Stimulated activated CD4-positive, alpha-beta T cell treated with anti-CD3 and anti-CD28 coated beads, Interleukin-15, amount 100 ng/mL, for 24 hours (primary cell): ENCODE data around the gene DAB1.

ENCODE experiments used
- DNase-seq: peaks from one replicate; pipeline ENCODE4 v3.0.0-alpha.2; 2020

The DAB1 gene

DNA sequence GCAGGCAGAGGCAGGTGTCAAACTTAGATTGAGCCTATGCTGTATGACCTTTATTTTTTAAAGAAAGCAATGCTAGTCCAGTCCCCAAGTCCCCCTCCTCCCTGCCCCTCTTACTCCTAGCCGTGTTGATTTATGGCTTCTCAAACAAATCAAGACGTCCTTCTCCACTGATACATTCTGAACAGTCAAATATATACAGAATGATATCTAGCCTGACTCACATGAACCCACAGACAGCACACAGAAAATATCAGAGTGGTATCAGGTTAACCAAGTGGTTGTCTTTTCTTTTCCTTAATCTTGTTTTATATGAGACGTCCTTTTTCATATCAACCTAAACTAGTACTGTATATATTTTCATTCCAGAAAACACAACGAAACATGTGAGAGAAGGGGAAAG lies 13.4 kb downstream of the DAB1 start:
- DNase-seq = no peak

DNA sequence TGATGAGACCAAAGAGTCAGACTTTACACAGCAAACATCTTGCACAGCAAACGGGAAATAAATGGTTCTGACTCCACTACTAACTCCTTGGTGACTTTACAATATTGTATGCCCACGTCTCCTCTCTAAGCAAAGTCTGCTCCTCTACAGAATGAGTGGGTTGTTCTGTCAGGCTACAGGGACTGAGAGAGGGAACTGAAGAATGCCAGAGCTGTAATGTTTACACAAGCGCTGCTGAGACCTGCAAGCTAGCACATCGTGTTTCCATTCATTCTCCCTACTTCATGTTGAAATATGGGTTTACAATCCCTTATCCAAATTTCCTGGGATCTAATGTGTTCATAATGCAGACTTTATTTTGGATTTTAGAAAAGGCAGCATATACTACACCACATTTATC lies 15.9 kb downstream of the DAB1 start:
- DNase-seq = no peak

DNA sequence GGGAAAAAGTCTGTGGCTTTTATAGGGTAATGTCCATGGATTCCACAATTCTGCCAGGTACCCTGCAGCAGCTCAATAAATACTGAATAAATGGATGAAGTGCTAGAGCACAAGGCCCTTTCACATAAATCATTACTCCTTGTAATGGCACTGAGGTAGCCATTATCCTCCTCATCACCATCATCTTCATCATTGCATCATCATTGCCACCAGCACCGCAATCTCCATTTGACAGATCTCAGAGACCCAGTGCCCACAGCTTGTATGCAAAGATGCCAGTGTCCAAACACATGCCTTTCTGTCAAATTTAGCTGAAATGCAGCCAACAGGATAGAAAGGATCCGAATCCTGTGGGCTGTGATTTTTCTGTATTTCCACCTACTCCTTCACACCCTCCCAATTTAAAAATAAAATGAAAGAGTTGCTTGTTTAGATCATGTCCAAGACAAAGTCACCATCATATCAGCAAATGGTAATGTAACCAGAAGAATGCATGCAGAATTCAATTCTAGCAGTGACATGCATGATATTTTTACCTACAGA lies 17.4 kb downstream of the DAB1 start:
- no peak for DNase-seq

DNA sequence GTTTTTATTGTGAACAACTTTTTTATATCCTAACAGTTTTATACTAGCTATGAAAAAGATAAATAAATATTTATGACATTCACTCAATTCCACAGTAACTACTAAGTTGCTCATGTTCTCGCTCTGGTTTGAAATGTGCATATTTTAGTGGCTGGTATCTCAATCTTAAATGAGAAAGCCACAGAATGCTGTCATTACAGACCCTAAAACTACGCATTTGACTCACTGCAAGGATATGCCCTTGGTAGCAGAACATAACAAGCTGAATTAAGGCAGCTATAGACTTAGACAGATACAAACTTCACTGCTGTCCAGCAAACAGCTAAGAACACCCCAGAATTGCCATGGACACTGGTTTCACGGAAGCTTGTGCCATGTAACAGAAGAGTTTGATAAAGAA lies 19.0 kb downstream of the DAB1 start:
- no peak for DNase-seq

DNA sequence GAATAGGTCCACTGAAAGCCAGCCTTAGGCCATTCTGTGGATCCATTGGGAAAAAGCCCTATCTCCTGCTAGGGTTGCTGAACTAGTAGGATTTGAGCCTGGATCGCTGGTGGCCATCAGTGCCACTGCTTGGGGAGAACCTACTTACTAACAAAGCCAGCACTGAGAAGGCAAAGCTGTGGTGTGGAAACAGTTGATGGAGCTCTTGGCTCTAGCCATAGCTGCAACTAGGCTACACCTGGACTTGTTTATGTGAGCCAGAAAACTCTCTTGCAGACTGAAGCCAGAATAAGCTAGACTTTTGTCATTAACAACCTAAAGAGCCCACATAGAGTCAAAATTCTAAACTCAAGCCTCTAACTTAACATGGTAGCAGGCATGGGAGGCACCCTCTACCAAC lies 20.7 kb downstream of the DAB1 start:
- no peak for DNase-seq

DNA sequence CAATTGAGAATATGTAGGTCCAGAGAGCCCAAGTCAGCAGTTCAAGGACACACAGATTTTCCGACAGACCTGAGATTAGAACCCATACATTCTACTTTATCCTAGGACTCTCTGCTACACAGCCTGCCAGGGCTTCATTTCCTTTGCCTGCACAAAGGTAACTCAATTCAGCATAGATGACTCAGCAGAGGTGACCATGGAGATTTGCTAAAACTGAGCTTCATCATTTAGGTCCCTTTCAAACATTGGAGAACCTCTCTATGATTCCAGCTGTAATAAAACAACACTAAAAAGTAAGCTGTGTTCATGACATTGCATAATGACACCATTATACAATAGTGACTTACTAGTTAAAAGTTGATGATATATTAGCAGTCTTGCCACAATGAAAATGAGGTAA lies 22.2 kb downstream of the DAB1 start:
- no peak for DNase-seq

DNA sequence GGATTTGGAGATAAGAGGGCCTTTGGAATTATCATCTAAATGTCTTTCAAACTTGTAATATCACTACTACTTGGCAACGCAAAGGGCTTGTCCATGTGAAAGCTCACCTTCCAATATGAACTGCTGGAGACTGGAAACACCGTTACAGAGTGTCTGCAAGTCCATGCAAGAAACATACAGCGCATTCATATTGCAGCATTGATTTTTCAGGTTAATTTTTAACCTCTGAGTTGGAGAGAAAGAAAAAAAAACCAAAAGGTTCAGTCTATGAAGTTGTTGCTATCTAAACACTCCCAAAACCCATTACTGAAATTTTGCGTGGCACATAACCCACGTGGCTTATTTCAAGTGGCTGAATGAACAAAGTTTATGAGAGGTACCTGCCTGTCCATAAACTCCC lies 23.8 kb downstream of the DAB1 start:
- no peak for DNase-seq

DNA sequence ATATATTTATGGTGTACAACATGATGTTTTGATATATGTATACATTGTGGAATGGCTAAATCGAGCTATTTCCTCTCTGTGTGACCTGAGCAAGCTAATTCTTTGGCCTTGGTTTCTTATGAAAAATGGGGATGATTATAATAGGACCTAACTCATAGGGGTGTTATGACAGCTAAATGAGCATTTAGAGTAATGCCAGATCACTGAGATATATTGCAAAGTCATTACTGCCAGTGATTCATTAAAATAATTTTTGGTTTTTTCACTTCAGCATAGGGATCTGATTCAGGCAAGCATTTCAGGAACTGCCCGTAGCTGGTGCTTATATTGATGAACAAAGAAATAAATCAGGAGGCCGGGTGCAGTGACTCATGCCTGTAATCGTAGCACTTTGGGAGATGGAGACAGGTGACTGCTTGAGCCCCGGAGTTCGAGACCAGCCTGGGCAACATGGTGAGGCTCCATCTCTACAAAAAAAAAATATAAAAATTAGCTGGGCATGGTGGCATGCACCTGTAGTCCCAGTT lies 30.7 kb downstream of the DAB1 start:
- no peak for DNase-seq

DNA sequence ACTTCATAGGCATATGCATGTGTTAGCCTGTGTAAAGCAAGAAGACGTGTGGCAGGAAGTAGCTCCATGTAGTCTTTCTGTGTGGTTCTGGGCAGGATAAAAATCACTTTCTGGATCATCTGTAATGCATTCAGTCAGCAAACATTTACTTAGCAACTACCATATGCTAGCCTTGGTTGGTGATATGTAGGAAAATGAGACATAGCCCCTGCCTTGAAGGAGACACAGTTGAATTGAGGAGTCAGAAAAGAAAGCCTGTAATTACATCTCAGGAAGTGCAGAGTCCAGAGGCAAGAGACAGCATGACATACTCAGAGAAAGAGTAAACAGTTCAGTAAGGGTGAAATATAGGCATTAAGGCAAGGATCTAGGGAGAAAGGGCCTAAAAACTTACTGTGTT lies 38.5 kb downstream of the DAB1 start:
- DNase-seq = no peak

DNA sequence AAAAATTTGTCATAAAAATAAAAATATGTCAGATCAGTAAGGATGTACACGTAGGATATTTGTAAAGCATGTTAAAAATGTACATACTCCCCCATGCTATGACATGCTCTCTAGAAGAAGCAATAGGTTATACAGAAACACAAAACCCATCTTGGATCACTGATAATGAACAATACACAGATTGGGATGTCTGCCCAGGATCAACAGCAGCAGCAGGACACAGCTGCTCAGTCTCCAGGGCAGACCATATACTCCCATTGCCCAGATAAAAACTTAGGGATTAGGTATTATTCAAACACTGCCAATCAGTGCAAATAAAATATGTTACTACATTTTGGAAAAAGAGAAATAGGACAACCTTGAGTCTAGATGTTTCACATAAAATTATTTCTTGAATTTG lies 39.0 kb downstream of the DAB1 start:
- no peak for DNase-seq

DNA sequence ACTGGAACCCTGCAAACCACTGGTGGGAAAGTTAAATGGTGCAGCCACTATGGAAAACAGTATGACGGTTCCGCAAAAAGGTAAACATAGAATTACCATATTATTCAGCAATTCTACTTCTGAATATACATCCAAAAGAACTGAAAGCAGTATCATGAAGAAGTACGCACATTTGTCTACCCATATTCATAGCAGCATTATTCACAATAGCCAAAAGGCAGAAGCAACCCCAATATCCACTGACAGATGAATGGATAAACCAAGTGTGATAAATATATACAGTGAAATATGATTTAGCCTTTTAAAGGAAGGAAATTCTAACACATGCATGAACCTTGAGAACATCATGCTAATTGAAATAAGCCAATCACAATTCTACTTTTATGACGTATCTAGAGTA lies 39.6 kb downstream of the DAB1 start:
- no peak for DNase-seq

DNA sequence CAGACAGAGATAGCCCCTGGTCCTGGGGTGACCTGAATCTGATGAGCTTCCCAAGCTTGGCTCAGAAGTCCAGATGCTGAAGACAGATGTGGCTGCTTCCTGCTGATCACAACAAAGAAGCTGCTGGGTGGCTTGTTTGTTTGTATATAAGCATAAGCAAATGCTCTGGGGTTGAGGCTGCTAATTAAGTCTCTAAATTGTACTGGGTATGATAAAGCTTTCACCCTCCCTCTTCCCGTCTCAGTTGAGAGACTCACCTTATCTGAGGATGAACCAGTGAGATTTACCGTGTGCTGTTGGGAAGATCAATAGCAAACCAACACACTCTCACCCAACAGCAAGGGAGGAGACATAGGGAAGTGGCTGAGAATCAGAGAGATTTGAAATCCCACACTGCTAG lies 42.0 kb downstream of the DAB1 start:
- DNase-seq = no peak

DNA sequence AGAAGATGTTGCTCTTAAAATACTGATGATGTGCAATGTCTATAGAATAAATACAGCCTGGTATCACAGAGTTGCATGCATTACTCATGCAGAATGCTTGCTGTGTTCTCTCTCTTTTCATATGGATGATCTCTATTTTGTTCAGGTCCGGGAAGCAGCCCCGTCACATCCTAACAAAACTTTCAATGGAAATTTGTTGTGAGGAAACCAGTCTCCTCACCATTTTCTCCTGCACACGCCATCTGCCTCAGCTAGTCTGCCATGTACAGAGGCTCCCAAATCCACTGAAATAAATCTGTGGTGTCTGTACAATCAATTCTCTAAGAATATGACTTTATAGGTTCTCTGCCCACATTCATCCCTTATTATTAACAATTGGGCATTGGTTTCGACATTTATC lies 42.4 kb downstream of the DAB1 start:
- DNase-seq = no peak

DNA sequence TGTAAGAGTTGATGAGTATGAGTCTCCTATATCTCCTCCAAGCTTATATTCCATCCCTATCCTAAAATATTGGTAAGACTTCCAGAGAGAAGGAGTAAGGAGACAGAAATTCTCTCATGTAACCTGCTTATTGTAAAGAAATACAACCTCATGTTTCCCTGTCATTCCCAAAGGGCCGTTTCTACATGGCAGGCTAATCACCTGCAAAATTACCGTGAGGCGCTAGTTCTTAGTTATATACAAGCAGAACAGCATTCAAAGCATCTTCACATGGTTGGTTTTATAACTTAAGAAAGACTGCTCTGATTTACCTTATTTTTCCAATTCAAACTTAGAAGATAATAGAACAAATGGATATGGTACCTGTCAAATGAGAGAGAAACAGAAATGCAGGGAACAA lies 42.9 kb downstream of the DAB1 start:
- no peak for DNase-seq

DNA sequence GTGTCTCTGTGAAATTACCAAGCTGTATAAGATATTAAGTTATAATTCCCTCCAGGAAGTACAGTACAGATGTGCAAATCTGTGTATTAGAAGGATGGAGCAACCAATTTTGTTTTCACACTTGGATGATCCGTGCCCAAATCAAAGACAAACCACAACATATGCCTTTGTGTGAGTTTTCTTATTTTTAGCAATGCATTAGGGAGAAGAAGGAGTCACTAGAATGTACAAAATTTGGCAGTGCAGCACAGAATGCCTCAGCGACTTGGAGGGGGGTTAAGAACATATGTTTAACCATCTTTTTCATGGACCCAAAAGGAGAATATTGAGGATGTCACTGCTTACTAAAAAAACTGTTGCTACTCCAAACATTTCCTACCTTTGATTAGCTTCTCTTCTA lies 45.3 kb downstream of the DAB1 start:
- no peak for DNase-seq

DNA sequence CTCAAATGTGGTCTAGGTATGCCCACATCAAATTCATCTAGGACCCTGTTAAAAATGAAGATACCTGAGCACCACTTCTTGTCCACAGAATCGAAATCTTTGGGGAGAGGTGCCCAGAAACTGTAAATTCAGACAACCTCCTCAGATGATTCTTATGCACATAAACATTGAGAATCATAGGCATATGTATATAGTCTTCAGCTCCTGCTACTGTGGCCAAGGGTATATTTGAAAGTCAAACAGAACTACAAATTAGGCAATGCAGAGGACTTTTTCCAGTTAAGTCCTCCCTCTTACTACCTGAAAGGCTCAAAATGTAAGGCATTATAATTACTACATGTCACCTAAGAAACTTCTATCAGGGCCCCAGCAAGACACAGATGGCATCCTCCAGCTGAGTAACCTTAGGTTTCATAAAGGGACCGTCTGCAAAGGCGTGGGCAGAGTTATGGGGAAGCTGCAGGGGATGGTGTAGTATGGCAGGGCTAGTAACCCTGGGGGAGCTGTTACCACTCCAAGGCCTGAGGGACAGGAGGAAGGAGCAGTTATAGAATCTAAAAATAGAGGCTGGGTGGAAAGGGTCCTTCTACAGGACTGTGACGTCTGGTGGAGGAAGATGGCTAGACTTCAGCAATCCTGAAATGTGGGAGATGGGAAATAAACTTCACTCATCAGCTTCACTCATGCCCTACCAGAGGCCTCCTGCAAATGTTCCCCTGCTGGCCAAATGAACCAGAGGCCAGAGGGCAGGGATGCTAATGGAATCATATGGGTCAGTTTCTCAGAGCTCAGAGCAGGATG lies 46.3 kb downstream of the DAB1 start:
- no peak for DNase-seq

DNA sequence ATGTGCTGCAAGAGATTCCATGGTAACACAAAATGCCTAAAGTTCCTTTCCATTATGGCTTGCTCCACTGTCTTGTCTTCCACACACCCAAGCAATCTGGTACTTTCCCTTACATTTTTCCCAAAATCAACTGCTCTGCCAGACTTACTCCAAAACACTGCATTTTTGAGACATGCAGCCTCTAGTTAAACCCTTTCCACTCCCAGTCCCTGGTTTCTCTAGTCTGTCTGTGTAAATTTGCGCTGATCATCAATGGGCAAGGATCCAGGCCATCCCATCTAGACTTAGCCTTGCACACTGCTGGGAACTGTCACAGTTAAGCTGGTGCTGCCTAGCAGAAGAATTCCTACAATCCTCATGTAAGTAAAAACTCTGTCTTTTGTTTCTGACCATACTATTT lies 47.8 kb downstream of the DAB1 start:
- no peak for DNase-seq

DNA sequence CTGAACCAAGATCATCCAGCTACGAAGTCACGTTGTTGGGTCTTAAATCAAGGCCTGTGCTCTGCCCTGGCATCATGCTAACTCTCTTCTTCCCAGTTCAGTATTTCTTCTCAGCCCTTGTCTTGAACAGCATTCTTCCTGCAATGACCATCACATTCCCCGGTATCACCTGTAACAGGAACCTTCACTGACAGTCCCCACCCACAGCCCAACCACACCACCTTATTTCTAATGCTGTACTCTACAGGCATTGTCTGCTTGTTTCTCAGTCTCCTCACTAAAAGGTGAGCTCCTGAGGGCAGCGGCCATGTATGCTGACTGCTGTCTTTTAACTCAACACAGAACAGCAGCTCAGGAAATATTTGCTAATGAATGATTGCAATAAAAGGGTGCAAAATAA lies 54.0 kb downstream of the DAB1 start:
- no peak for DNase-seq

DNA sequence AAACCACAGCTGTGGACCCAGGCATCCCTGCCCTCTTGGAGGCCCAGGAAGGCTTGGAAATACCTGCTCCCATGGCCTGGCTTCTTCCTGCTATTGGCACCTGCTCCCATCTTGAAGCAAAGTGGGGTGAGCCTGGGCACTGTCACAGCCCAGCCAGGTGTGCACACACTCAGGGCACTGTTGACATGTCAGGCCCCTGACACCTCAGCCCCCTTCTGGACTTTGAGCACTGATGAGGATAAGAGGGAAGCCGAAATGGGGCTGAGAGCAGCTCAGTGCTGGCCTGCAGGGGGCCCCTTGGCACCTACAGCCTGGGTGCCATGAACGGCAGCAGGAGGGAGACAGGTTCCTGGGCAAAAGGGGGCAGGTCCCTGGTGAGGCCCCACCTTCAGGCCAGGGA lies 55.9 kb downstream of the DAB1 start:
- no peak for DNase-seq

DNA sequence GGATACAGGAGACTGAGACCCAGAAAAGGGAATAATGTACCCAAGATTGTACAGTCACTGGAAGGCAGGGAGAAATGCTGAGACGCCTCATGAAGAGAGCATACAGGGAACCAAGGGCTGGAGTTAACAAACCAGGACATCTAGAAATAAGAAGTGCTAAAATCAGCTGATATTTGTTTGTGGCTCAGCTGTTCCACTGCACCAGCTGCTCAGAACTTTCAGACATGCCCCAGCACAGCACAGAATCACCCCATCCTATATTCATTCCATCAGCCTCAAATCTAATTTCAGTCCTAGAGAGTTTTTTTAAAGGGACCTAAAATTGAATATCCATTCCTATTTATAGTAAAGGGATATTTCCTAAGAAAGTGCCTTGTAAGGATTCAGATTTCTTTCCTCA lies 60.2 kb downstream of the DAB1 start:
- no peak for DNase-seq

DNA sequence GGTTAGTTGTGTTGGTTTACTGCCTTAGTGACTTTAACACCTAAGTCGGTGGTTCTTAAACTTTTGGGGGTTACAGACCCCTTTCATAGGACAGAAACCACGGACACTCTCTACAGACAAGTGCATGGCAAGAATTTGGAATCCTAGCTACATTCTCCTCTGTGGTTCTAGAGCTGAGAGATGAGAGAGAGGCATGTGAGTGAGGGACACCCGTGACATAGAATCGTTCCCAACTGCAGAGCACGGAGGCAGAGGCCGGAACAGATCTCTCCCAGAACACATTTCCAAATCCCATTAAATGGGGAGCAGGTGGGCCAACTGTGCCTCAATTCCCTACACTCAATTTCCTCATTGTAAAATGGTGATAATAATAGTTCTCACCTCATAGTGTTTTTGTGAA lies 60.7 kb downstream of the DAB1 start:
- DNase-seq = no peak

DNA sequence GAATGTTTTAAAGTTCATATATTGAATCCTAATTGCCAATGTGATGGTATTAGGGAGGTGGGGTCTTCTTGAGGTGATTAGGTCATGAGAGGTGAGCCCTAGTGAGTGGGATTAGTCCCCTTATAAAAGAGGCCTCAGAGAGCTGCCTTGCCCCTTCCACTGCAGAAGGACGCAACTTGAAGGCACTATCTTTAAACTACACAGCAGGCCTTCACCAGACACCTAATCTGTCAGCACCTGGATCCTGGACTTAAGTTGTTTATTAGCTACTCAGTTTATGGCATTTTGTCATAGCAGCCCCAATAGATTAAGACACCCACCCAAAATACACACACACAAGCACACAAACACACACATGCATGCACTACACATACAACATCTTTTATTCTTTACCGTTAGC lies 61.4 kb downstream of the DAB1 start:
- no peak for DNase-seq

DNA sequence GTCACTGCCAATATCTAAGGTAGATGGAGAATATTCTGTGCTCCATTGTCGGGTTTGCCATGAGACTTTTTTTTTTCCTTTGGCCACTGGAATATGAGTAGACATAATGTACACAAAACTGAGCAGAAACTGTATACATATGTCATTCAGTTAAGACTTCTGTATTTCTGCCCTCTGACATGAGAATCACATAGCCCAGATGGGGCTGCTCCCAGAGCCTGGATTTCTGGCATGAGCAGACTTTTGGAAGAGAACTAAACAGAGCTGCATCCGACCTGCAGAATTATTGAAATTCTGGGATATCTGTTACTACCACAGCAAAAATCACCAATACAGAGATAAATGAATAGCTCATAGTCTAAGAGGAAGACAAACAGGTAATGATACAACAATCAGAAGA lies 62.3 kb downstream of the DAB1 start:
- no peak for DNase-seq

DNA sequence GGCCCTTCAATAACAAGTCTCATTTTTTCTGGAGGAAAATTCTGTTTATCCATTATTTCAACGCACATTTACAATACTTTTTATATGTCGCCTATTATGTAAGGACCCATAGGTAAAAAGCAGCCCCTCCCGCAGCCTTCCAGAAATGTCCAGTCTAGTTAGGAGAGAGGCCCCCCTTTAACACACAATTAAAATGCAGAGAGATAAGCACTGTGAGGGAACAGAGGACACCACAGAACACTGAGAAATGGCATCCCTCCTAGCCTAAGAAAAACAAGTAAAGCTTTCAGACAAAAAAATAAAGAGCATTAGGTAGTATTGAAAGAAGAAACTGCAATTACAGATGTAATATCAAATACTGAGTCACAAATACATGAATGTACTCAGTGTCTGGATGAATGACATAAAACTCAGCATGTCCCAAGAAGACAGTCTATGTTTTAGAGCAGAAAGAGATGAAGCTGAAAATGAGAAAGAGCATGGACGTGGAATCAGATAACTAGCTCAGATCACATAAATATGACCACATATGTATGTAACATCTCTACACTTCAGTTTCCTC lies 62.9 kb downstream of the DAB1 start:
- DNase-seq = no peak

DNA sequence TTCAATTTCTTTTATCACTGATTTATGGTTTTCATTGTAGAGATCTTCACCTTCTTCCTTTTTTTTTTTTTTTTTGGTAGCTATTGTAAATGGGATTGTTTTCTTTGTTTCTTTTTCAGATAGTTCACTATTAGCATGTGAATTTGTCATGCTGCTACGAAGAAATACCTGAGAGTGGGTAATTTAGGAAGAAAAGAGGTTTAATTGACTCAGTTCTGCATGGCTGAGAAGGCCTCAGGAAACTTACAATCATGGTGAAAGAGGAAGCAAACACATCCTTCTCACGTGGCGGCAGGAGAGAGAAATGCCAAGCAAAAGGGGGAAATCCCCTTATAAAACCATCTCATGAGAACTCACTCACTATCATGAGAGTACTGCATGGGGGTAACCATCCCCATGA lies 66.4 kb downstream of the DAB1 start:
- DNase-seq = no peak
